OCI-LY3 (cell line): ENCODE results near the gene BOC.

Source experiments
- H2AFZ ChIP-seq: fragments of 200-600, 300-600 bp; shearing (Covaris generic); 2 replicates; pipeline ENCODE4 v1.6.0; 2014; ENCODE audit warnings: antibody characterized with exemption, low read depth, low read length
- H3K27ac ChIP-seq: fragments of 200-600, 300-600 bp; sonication (generic); 2 replicates; pipeline ENCODE4 v1.5.1; 2014; ENCODE audit warnings: mild to moderate bottlenecking, low read length, moderate library complexity, mixed read lengths
- H3K27me3 ChIP-seq: fragments of 200-600, 300-600 bp; sonication (generic); 2 replicates; pipeline ENCODE4 v1.6.1; 2014; ENCODE audit warnings: low read depth, low read length, mixed read lengths
- H3K36me3 ChIP-seq: fragments of 200-600, 300-600 bp; sonication (generic); replicated peaks from 2 replicates; pipeline ENCODE3; 2014; ENCODE audit warnings: low read depth, low read length, mixed read lengths
- H3K4me1 ChIP-seq: fragments of 300-600, 200-600 bp; sonication (generic); 2 replicates; pipeline ENCODE4 v1.6.1; 2014; ENCODE audit warnings: low read length, mixed read lengths
- H3K4me2 ChIP-seq: fragments of 200-600, 300-600 bp; sonication (generic); 2 replicates; pipeline ENCODE4 v1.6.1; 2014; ENCODE audit warnings: low read length, mixed read lengths
- H3K4me3 ChIP-seq: fragments of 300-600, 200-600 bp; sonication (generic); 2 replicates; pipeline ENCODE4 v1.5.1; 2014; ENCODE audit warnings: antibody characterized with exemption, mild to moderate bottlenecking, low read length, moderate library complexity
- H3K79me2 ChIP-seq: fragments of 300-600, 200-600 bp; shearing (Covaris generic); 2 replicates; pipeline ENCODE4 v1.6.1; 2014; ENCODE audit warnings: mild to moderate bottlenecking, low read length, mixed read lengths
- H3K9ac ChIP-seq: fragments of 300-600, 200-600 bp; shearing (Covaris generic); 2 replicates; pipeline ENCODE4 v1.6.0; 2014; ENCODE audit warnings: mild to moderate bottlenecking, low read length, moderate library complexity
- H3K9me3 ChIP-seq: fragments of 200-600, 300-600 bp; shearing (Covaris generic); 2 replicates; pipeline ENCODE4 v1.6.1; 2014; ENCODE audit warnings: low read length, mixed read lengths; ENCODE audit not compliant: insufficient read depth
- H4K20me1 ChIP-seq: fragments of 200-600, 300-600 bp; sonication (generic); 2 replicates; pipeline ENCODE4 v1.6.1; 2016; ENCODE audit warnings: low read length, mixed read lengths; ENCODE audit not compliant: insufficient read depth
- CTCF ChIP-seq: fragments of 200-600, 300-600 bp; sonication (generic); IDR thresholded peaks from 2 replicates; pipeline ENCODE4 v1.5.1; 2014; ENCODE audit warnings: antibody characterized with exemption, low read length, low read depth
- EZH2phosphoT487 ChIP-seq: fragments of 200-600 bp; shearing (Covaris generic); IDR thresholded peaks from 2 replicates; pipeline ENCODE4 v1.6.1; 2018; ENCODE audit warnings: antibody characterized with exemption, mixed run types, low read depth

Gene BOC

DNA sequence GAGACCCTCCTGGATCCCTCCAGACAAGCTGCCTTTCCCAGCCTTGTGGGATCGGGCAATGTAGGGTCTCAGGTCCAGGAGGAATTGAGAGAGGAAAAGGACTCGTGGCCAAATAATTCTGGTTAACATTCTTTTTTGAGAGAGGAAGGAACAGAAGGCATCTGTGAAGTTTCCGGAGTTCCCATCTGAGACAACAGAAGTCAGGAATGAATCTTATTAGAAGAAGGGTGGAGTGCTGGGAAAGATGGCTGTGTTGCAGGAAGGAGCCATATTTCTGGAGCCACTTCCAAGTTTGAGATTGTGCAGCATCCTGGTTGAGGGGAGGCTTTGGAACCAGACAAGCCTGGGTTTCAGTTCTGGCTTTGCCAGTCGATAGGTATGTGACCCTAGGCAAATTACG, 9.4 kb downstream of the BOC start:
- Histone ChIP-seq H3K36me3 (no peaks in the 10 kb centered on the region), H3K4me1 (no peaks in the 10 kb centered on the region), H3K9me3 (no peaks in the 10 kb centered on the region), H3K4me3 (no peak overlapping the region), H2AFZ (no peak overlapping the region), H3K27ac (no peak overlapping the region), H3K4me2 (no peak overlapping the region), H3K9ac (no peak overlapping the region), H4K20me1 (no peaks in the 10 kb centered on the region), H3K27me3 (no peaks in the 10 kb centered on the region), H3K79me2 (no peaks in the 10 kb centered on the region)
- TF ChIP-seq CTCF (no peak), EZH2phosphoT487 (no peak)

- H3K27ac ChIP-seq, result no peak overlapping the region
- H3K9ac ChIP-seq, result no peak overlapping the region
- H3K27me3 ChIP-seq, result no peaks in the 10 kb centered on the region
- H3K36me3 ChIP-seq, result no peaks in the 10 kb centered on the region
- H3K4me1 ChIP-seq, result no peaks in the 10 kb centered on the region
- H3K4me2 ChIP-seq, result no peak overlapping the region
- no peak for TF ChIP-seq EZH2phosphoT487
- TF ChIP-seq CTCF, result no peak
- H3K4me3 ChIP-seq, result no peak overlapping the region
- H2AFZ ChIP-seq, result no peak overlapping the region
- H3K9me3 ChIP-seq, result no peaks in the 10 kb centered on the region
- no peaks in the 10 kb centered on the region for H3K79me2 ChIP-seq
- no peaks in the 10 kb centered on the region for H4K20me1 ChIP-seq
These were observed 10.4 kb downstream of the BOC start for GRCh38 chr3:113221721-113222257.

GRCh38 chr3:113222451-113223086, 11.2 kb downstream of the BOC start:
- no peaks in the 10 kb centered on the region for H3K36me3 ChIP-seq
- H3K27me3 ChIP-seq, result no peaks in the 10 kb centered on the region
- no peak overlapping the region for H3K4me2 ChIP-seq
- H3K27ac ChIP-seq, result no peak overlapping the region
- H3K4me3 ChIP-seq, result no peak overlapping the region
- TF ChIP-seq EZH2phosphoT487, result no peak
- no peak for TF ChIP-seq CTCF
- H3K9ac ChIP-seq, result no peak overlapping the region
- H3K79me2 ChIP-seq, result no peaks in the 10 kb centered on the region
- H2AFZ ChIP-seq, result no peak overlapping the region
- H3K9me3 ChIP-seq, result no peaks in the 10 kb centered on the region
- no peaks in the 10 kb centered on the region for H3K4me1 ChIP-seq
- H4K20me1 ChIP-seq, result no peaks in the 10 kb centered on the region

DNA sequence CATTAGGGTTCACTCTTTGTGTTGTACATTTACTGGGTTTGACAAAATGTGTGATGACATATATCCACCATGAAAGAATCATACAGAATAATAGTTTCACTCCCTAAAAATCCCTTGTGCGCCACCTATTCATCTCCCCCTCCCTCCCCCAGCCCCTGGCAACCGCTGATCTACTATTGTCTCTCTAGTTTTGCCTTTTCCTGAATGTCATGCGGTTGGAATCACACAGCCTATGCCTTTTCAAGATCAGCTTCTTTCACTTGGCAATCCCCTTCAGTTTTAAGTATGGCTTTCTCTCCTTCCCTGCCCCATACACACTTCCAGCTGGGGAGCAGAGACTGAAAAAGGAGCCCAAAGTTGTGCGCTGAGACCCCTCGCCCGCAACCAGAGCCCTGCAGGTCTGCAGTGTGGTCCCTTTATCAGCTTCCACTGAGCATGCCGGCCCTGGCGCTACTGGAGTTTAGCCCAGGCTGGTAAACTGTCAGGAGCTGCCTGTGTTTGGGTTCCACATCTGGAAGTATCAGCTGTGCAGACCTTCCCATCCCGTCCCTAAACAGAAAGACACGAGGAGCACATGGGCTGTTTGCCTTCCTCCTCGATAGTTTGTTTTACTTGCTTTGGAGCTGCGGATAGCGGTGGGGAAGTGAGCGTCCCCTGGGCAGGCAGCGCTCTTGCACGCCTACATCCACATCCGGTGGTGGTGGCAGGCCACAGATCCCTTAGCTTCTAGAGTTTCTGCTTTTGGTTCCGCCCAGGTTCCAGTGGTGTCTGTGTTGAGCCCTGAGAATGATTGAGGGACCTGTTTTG, 12.3 kb downstream of the BOC start:
- no peaks in the 10 kb centered on the region for H3K9me3 ChIP-seq
- H3K4me3 ChIP-seq, result no peak overlapping the region
- no peak overlapping the region for H3K4me2 ChIP-seq
- H3K4me1 ChIP-seq, result no peaks in the 10 kb centered on the region
- H2AFZ ChIP-seq, result no peak overlapping the region
- H3K27ac ChIP-seq, result no peak overlapping the region
- no peaks in the 10 kb centered on the region for H3K27me3 ChIP-seq
- H3K36me3 ChIP-seq, result no peaks in the 10 kb centered on the region
- no peaks in the 10 kb centered on the region for H3K79me2 ChIP-seq
- no peaks in the 10 kb centered on the region for H4K20me1 ChIP-seq
- no peak overlapping the region for H3K9ac ChIP-seq
- TF ChIP-seq CTCF, result no peak
- no peak for TF ChIP-seq EZH2phosphoT487
